GM18498 (cell line): Measurements from ENCODE around the gene TBC1D1.

Experiments
- ATAC-seq: cut with Tn5 transposase; IDR thresholded peaks from one replicate; pipeline ENCODE4 v1.9.1; 2021; ENCODE audit warnings: mild to moderate bottlenecking, moderate library complexity; ENCODE audit not compliant: unreplicated experiment

TBC1D1 gene

GRCh38 chr4:38073596-38074234 is 182.8 kb downstream of the TBC1D1 start:
- no peak for ATAC-seq

GRCh38 chr4:38075370-38076152 is 184.7 kb downstream of the TBC1D1 start:
- peak; percentile 41 for ATAC-seq

- ATAC-seq: peak; percentile 30
Measured at GRCh38 chr4:38076153-38076669, 185.3 kb downstream of the TBC1D1 start.

GRCh38 chr4:38077791-38078489 is 187.1 kb downstream of the TBC1D1 start:
- no peak for ATAC-seq

- peak; percentile 40 for ATAC-seq
Measured at GRCh38 chr4:38078590-38079421, 187.9 kb downstream of the TBC1D1 start.

- ATAC-seq: no peak
Measured at GRCh38 chr4:38080061-38080974, 189.4 kb downstream of the TBC1D1 start.

- no peak for ATAC-seq
Measured at GRCh38 chr4:38082021-38082420, 191.1 kb downstream of the TBC1D1 start.

- ATAC-seq: no peak
Measured at GRCh38 chr4:38082424-38083385, 191.8 kb downstream of the TBC1D1 start.

- ATAC-seq: no peak
Measured at GRCh38 chr4:38084877-38085711, 194.2 kb downstream of the TBC1D1 start.

GRCh38 chr4:38085751-38086150 is 194.9 kb downstream of the TBC1D1 start:
- ATAC-seq: no peak

- ATAC-seq: no peak
Measured at GRCh38 chr4:38086151-38086848, 195.4 kb downstream of the TBC1D1 start.

GRCh38 chr4:38086849-38087226 is 196.0 kb downstream of the TBC1D1 start:
- ATAC-seq: no peak

GRCh38 chr4:38088321-38088720 is 197.4 kb downstream of the TBC1D1 start:
- no peak for ATAC-seq

- ATAC-seq: no peak
Measured at GRCh38 chr4:38089961-38090360, 199.1 kb downstream of the TBC1D1 start.

- ATAC-seq: no peak
Measured at GRCh38 chr4:38090455-38091246, 199.8 kb downstream of the TBC1D1 start.

GRCh38 chr4:38091636-38092035 is 200.8 kb downstream of the TBC1D1 start:
- no peak for ATAC-seq
